Endothelial cell of umbilical vein (primary cell): ENCODE results near the gene CTBP2. TPM values are rescaled to one million over a fixed set of nuclear protein-coding genes. Genes with fewer than 3 reads are reported as not detected.

ENCODE experiments used
- BruUV-seq: library from RNA; stranded (reverse); fragments of 400-500 nt; replicated peaks from 2 replicates; lab custom pipeline; 2021; lab: Mats Ljungman, UMichigan
- CTCF ChIA-PET: fragments of 300-600, 350-600 bp; sonication (Branson Sonifier 250); formaldehyde crosslinking; loops from one replicate; lab custom pipeline; 2021; ENCODE audit warnings: antibody characterized with exemption, inconsistent platforms; lab: Charles Lee
- POLR2A ChIA-PET: fragments of 300-600, 350-600 bp; sonication (Branson Sonifier 250); formaldehyde crosslinking; loops from one replicate; lab custom pipeline; 2021; ENCODE audit warnings: antibody characterized with exemption, inconsistent platforms; lab: Charles Lee
- DNase-seq: peaks from one replicate; pipeline ENCODE4 v3.0.0-alpha.2; 2011; ENCODE audit warnings: low read depth, low spot score
- FAIRE-seq: peaks from 2 replicates; lab custom pipeline; 2011; peaks lifted over from hg19 to GRCh38; lab: Jason Lieb, UNC
- H2AFZ ChIP-seq: 2 replicates; pipeline ENCODE4 v1.6.0; 2012; ENCODE audit warnings: low read depth, low read length, control low read depth, inconsistent platforms
- H3K27ac ChIP-seq: 2 replicates; pipeline ENCODE4 v1.5.1; 2011; ENCODE audit warnings: low read depth, mild to moderate bottlenecking, control low read depth, low read length, moderate library complexity; ENCODE audit not compliant: insufficient read depth
- H3K27me3 ChIP-seq, 2 experiments: 2 replicates each; pipeline versions ENCODE4 v1.6.0 to v1.6.1; 2011; ENCODE audit warnings: low read length in 2 of 2, mixed read lengths in 1 of 2; ENCODE audit not compliant: control insufficient read depth in 2 of 2, insufficient read depth in 2 of 2
- H3K36me3 ChIP-seq, 2 experiments: 2 replicates in 1 of 2; 3 replicates in 1 of 2; pipeline ENCODE4 v1.5.1; 2011; ENCODE audit warnings: low read length in 2 of 2, mild to moderate bottlenecking in 1 of 2, moderate library complexity in 1 of 2; ENCODE audit not compliant: control insufficient read depth in 2 of 2, insufficient read depth in 2 of 2; ENCODE audit errors: extremely low read depth in 1 of 2
- H3K4me1 ChIP-seq: 3 replicates; pipeline ENCODE4 v1.5.1; 2011; ENCODE audit warnings: mild to moderate bottlenecking, low read length; ENCODE audit not compliant: control insufficient read depth, insufficient read depth; ENCODE audit errors: extremely low read depth
- H3K4me2 ChIP-seq: 2 replicates; pipeline ENCODE4 v1.6.1; 2011; ENCODE audit warnings: low read length, control low read depth, mixed read lengths; ENCODE audit not compliant: insufficient read depth
- H3K4me3 ChIP-seq, 3 experiments: fragments of 200-600 bp in 1 of 3; sonication (generic), shearing (Covaris generic) in 1 of 3; replicated peaks in 1 of 3; 2 replicates each; pipeline ENCODE4 v1.5.1; 2011 to 2016; ENCODE audit warnings: control low read depth in 3 of 3, low read length in 3 of 3, mild to moderate bottlenecking in 2 of 3, inconsistent platforms in 1 of 3, low read depth in 1 of 3, moderate library complexity in 1 of 3; ENCODE audit not compliant: insufficient read depth in 1 of 3
- H3K79me2 ChIP-seq: 2 replicates; pipeline ENCODE4 v1.6.0; 2012; ENCODE audit warnings: low read length, inconsistent platforms; ENCODE audit not compliant: control insufficient read depth, insufficient read depth
- H3K9ac ChIP-seq: replicated peaks from 2 replicates; pipeline ENCODE3; 2011; ENCODE audit warnings: low read length, control low read depth; ENCODE audit not compliant: insufficient read depth; ENCODE audit errors: extremely low read depth
- H3K9me1 ChIP-seq: replicated peaks from 3 replicates; pipeline ENCODE4 v1.6.0; 2011; ENCODE audit warnings: mild to moderate bottlenecking, low read length; ENCODE audit not compliant: control insufficient read depth, insufficient read depth; ENCODE audit errors: extremely low read depth
- H3K9me3 ChIP-seq: replicated peaks from 2 replicates; pipeline ENCODE4 v1.5.1; 2012; ENCODE audit warnings: low read length, inconsistent platforms; ENCODE audit not compliant: control insufficient read depth, insufficient read depth
- H4K20me1 ChIP-seq: replicated peaks from 2 replicates; pipeline ENCODE3; 2011; ENCODE audit warnings: mild to moderate bottlenecking, low read length; ENCODE audit not compliant: control insufficient read depth, insufficient read depth; ENCODE audit errors: extremely low read depth
- CTCF ChIP-seq, 2 donors: IDR thresholded peaks; 1 replicate in 1 of 2; 2 replicates in 1 of 2; pipeline ENCODE4 v1.5.1; 2011; ENCODE audit warnings: low read length in 2 of 2, mild to moderate bottlenecking in 2 of 2, moderate library complexity in 2 of 2, control low read depth in 1 of 2, inconsistent platforms in 1 of 2, low read depth in 1 of 2; ENCODE audit not compliant: insufficient read depth in 1 of 2; ENCODE audit errors: extremely low read depth in 1 of 2
- EZH2 ChIP-seq: IDR thresholded peaks from 2 replicates; pipeline ENCODE4 v1.6.1; 2012; ENCODE audit warnings: borderline replicate concordance, low read depth, mild to moderate bottlenecking, moderate library complexity, low read length, inconsistent platforms; ENCODE audit not compliant: severe bottlenecking
- FOS ChIP-seq: IDR thresholded peaks from 2 replicates; pipeline ENCODE4 v1.6.1; 2011; ENCODE audit warnings: mild to moderate bottlenecking, low read length, moderate library complexity, borderline replicate concordance; ENCODE audit not compliant: insufficient read depth
- GATA2 ChIP-seq: IDR thresholded peaks from 2 replicates; pipeline ENCODE4 v1.7.0; 2011; ENCODE audit warnings: low read depth, mild to moderate bottlenecking, moderate library complexity, mixed read lengths, low read length; ENCODE audit not compliant: insufficient read length, insufficient read depth
- JUN ChIP-seq: IDR thresholded peaks from 2 replicates; pipeline ENCODE4 v1.6.1; 2011; ENCODE audit warnings: borderline replicate concordance, low read depth; ENCODE audit not compliant: insufficient read length, insufficient read depth
- MAX ChIP-seq: IDR thresholded peaks from 2 replicates; pipeline ENCODE4 v1.6.1; 2011; ENCODE audit not compliant: insufficient read depth, insufficient read length
- MYC ChIP-seq: IDR thresholded peaks from one replicate; pipeline ENCODE4 v1.6.1; 2011; ENCODE audit warnings: mild to moderate bottlenecking, low read depth, low read length
- POLR2A ChIP-seq: IDR thresholded peaks from 2 replicates; pipeline ENCODE4 v1.6.1; 2012; ENCODE audit warnings: low read depth, mild to moderate bottlenecking, control low read depth, low read length
- POLR2AphosphoS5 ChIP-seq: IDR thresholded peaks from 2 replicates; pipeline ENCODE4 v1.6.1; 2012; ENCODE audit warnings: low read depth, mild to moderate bottlenecking, control low read depth, low read length, moderate library complexity; ENCODE audit not compliant: insufficient read depth
- dilution Hi-C: fragments of 300-500 bp; cut with MboI; formaldehyde crosslinking; loops from one replicate; pipeline ENCODE4 v1.15.0; 2019; ENCODE audit warnings: low sequenced_read_pairs; ENCODE audit not compliant: extremely low pct_ligation_motif_present
- intact Hi-C: fragments of 100-400 bp; cut with micrococcal nuclease; formaldehyde crosslinking; loops from one replicate; pipeline ENCODE4 v1.10.0; 2022
- polyA plus RNA-seq, 4 experiments: library from polyadenylated mRNA; depleted of rRNA in 3 of 4; stranded (reverse) in 3 of 4; unstranded in 1 of 4; fragments of >200 nt; gene quantifications; 2 replicates each; pipeline versions ENCODE4 v1.2.1 to v1.2.3, GENCODE V29; 2011 to 2012; ENCODE audit warnings: missing spikeins in 1 of 4
- total RNA-seq: library from RNA; stranded (reverse); gene quantifications from 2 replicates; pipeline ENCODE4 v1.2.3, GENCODE V29; 2021

CTBP2 gene
- total and polyA plus RNA-seq, 2 donors (not counting 3 experiments of a cell fraction or from before 2014, with no cell fraction given): 118 to 128 TPM

- Histone ChIP-seq H3K27ac (no peak overlapping the region), H3K9me1 (no peaks in the 10 kb centered on the region), H3K9me3 (no peaks in the 10 kb centered on the region), H3K36me3 (peaks cover 0 to 2% of the 10 kb centered on the region in 2 experiments), H2AFZ (no peak overlapping the region), H3K4me3 (no peak overlapping the region), H3K27me3 (no peaks in the 10 kb centered on the region), H4K20me1 (peaks cover 12% of the 10 kb centered on the region), H3K4me2 (no peak overlapping the region), H3K4me1 (no peaks in the 10 kb centered on the region), H3K9ac (no peak overlapping the region), H3K79me2 (peaks cover 89% of the 10 kb centered on the region)
- ChIA-PET CTCF (no interaction called here), POLR2A (no interaction called here)
- dilution Hi-C loops (no loop called here), intact Hi-C loops (no loop called here)
- FAIRE-seq: peak; percentile 4
- TF ChIP-seq MYC: no peak
- no peak for TF ChIP-seq EZH2
- no peak for TF ChIP-seq POLR2AphosphoS5
- TF ChIP-seq CTCF (IDR thresholded peaks at IDR 0.05; ENCODE audit: extremely low read depth in 1 of 2, insufficient read depth in 1 of 2, low read depth in 1 of 2, low read length in 2 of 2): no peak
- TF ChIP-seq POLR2A: no peak
- TF ChIP-seq JUN: no peak
- TF ChIP-seq FOS: no peak
- TF ChIP-seq GATA2: no peak
- TF ChIP-seq MAX: no peak
- no TSS peak for BruUV-seq
- DNase-seq: no peak
Measured at GRCh38 chr10:124944982-124945381, 215.4 kb downstream of the CTBP2 start.
